Measurements from ENCODE around the gene FOXK1.

GRCh38 chr7:4751398-4751947 is 69.4 kb downstream of the FOXK1 start:
- TF ChIP-seq CTCF (IDR thresholded peaks at IDR 0.05) (no peak), ZFX (IDR thresholded peaks at IDR 0.05; ENCODE audit: borderline replicate concordance) (no peak)

Data from 22Rv1 (cell line).